AG04449 (cell line): Measurements from ENCODE around the gene CLCN1.

ENCODE experiments used
- CTCF ChIA-PET: fragments of 350-600 bp; formaldehyde crosslinking; extraction: SDS; loops from one replicate; lab custom pipeline; 2021; ENCODE audit warnings: antibody characterized with exemption; lab: Yijun Ruan, JAX
- POLR2A ChIA-PET: fragments of 400-600, 350-600 bp; formaldehyde crosslinking; extraction: SDS; loops from one replicate; lab custom pipeline; 2020; ENCODE audit warnings: antibody characterized with exemption, inconsistent platforms; lab: Yijun Ruan, JAX
- DNase-seq: peaks from one replicate; pipeline ENCODE4 v3.0.0-alpha.2; 2010; ENCODE audit warnings: low read depth, low spot score
- H3K4me3 ChIP-seq: 2 replicates; pipeline ENCODE4 v1.5.1; 2011; ENCODE audit warnings: low read depth, mild to moderate bottlenecking, control low read depth, low read length
- TF ChIP-seq, protein P1 (sequence below): IDR thresholded peaks from one replicate; pipeline ENCODE4 v1.5.1; 2011; ENCODE audit warnings: mild to moderate bottlenecking, moderate library complexity, low read length, control low read depth, inconsistent platforms; ENCODE audit not compliant: insufficient read depth; ENCODE audit errors: missing control alignments

The CLCN1 gene

DNA sequence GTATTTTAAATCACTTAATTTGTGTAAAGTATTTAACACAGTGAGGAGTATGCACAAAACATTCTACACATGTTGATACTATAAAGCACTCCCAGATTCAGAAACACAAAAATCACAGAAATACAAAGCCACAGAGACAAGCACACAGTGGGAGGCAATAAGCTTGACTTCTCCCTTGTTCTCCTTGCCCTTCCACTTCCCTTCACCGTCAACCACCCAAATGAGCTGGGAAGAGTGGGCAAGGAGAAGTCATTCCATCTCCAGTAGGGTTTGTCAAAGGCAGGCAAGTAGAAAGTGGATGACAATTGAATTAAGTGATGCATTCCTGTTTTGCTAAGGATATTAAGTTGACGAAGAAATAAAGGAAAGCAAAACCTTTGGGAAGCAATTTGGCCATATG, 35.3 kb upstream of the CLCN1 start:
- DNase-seq = no peak
- ChIA-PET CTCF (interaction anchor here (1.5 to 2.0 kb wide), 3 partner anchors 17 to 66 kb away, joined by 3 to 8 read pairs (median 6); partner anchors contain the start of gene GSTK1), POLR2A (no interaction called here)
- no peak overlapping the region for H3K4me3 ChIP-seq
- TF ChIP-seq, protein P1, sequence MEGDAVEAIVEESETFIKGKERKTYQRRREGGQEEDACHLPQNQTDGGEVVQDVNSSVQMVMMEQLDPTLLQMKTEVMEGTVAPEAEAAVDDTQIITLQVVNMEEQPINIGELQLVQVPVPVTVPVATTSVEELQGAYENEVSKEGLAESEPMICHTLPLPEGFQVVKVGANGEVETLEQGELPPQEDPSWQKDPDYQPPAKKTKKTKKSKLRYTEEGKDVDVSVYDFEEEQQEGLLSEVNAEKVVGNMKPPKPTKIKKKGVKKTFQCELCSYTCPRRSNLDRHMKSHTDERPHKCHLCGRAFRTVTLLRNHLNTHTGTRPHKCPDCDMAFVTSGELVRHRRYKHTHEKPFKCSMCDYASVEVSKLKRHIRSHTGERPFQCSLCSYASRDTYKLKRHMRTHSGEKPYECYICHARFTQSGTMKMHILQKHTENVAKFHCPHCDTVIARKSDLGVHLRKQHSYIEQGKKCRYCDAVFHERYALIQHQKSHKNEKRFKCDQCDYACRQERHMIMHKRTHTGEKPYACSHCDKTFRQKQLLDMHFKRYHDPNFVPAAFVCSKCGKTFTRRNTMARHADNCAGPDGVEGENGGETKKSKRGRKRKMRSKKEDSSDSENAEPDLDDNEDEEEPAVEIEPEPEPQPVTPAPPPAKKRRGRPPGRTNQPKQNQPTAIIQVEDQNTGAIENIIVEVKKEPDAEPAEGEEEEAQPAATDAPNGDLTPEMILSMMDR = no peak

DNA sequence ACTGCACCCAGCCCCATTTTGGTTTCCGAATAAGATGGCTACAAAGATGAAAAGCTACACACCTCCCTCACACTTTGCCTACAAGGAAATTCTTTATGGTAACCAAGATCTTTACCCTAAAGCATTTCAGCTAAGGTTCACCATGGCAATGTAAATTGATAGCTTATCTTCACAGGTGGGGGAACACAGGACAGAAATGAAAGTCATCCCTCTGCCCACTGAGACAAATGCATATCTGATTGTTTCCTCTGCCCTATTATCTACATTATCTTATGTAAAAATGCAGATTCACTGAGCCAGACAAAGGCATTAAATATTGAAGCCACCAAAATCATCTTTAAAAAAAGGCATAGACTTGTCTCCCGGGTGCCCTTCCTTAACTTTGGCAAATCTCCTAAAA, 34.4 kb upstream of the CLCN1 start:
- TF ChIP-seq, protein P1 = no peak
- POLR2A ChIA-PET = no interaction called here
- no peak overlapping the region for H3K4me3 ChIP-seq
- CTCF ChIA-PET = interaction anchor here (1.0 to 1.5 kb wide), 2 partner anchors 41 to 67 kb away, joined by 3 read pairs; no protein-coding TSS in a partner anchor
- no peak for DNase-seq

DNA sequence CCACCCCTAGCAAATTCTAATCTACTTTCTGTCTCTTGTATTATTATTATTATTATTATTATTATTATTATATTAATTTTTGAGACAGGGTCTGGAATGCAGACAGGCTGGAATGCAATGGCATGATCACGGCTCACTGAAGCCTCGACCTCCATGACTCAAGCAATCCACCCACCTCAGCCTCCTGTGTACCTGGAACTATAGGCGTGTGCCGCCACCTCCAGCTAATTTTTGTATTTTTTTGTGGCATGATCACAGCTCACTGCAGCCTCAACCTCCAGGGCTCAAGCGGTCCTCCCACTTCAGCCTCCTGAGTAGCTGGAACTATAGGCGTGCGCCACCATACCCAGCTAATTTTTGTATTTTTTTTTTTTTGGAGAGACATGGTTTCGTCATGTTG, 33.8 kb upstream of the CLCN1 start:
- TF ChIP-seq, protein P1 = no peak
- DNase-seq = no peak
- H3K4me3 ChIP-seq = no peak overlapping the region
- ChIA-PET CTCF (no interaction called here), POLR2A (no interaction called here)

GRCh38 chr7:143283381-143283780, 32.5 kb upstream of the CLCN1 start:
- no peak overlapping the region for H3K4me3 ChIP-seq
- TF ChIP-seq, protein P1 = no peak
- POLR2A ChIA-PET = no interaction called here
- CTCF ChIA-PET = interaction anchor here (1.4 kb wide), 1 partner anchor 10 kb away, joined by 3 read pairs; no protein-coding TSS in a partner anchor
- no peak for DNase-seq

- no peak within 1 kb of the TSS for H3K4me3 ChIP-seq
- DNase-seq = no peak
- ChIA-PET POLR2A (no interaction called here), CTCF (interaction anchor here (1.9 kb wide), 1 partner anchor 132 kb away, joined by 5 read pairs; no protein-coding TSS in a partner anchor)
- TF ChIP-seq, protein P1 = no peak
Observed at GRCh38 chr7:143284591-143285469, 31.1 kb upstream of the CLCN1 start, which contains the start of gene TMEM139. TSS of gene TMEM139 (plus strand) at chr7:143284958. CDS start at chr7:143285958, 1,000 bp downstream.

- TF ChIP-seq, protein P1 = no peak
- no peak for DNase-seq
- no peak overlapping the region for H3K4me3 ChIP-seq
- CTCF ChIA-PET = interaction anchor here (1.9 kb wide), 1 partner anchor 132 kb away, joined by 5 read pairs; no protein-coding TSS in a partner anchor
- POLR2A ChIA-PET = no interaction called here
Observed at GRCh38 chr7:143285470-143285778, 30.5 kb upstream of the CLCN1 start.
